Cerebellar cortex (tissue), 1 donor: ENCODE data around the gene PIH1D1.
"Not testable (repeated sequence)": the region's sequence is repeated elsewhere in the genome, so short reads cannot be mapped to it uniquely, and the experiment has no call there.

Experiments used
- DNase-seq: peaks from one replicate; pipeline ENCODE4 v3.0.0-alpha.2; 2015; ENCODE audit warnings: low spot score

Gene PIH1D1

GRCh38 chr19:49456326-49456725 is 4.7 kb upstream of the PIH1D1 start:
- no peak for DNase-seq

- DNase-seq, result no peak
These were observed 4.2 kb upstream of the PIH1D1 start for GRCh38 chr19:49455773-49456172.

- no peak for DNase-seq
These were observed 2.2 kb upstream of the PIH1D1 start for GRCh38 chr19:49453757-49454240.

GRCh38 chr19:49453013-49453756 is 1.6 kb upstream of the PIH1D1 start, which contains the start of gene ALDH16A1:
ALDH16A1 (plus strand) TSS chr19:49453225; CDS start chr19:49453332, 107 bp downstream.
- peak; percentile 99 for DNase-seq

DNA sequence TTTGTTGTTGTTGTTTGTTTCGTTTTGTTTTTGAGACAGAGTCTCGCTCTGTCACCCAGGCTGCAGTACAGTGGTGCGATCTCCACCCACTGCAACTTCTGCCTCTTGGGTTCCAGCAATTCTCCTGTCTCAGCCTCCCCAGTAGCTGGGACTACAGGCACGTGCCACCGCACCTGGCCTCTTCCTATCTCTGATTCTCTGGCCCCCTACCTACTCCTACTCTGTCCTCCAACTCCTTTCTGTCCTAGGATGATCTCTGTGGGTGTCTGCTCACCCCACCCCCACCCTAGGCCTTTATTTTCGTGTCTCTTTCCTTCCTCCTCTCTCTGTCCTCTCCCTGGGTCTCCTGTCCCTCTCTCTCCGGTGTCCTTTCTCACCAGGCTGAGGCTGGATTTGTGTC is 1.2 kb downstream of the PIH1D1 start:
- DNase-seq, result no peak

DNA sequence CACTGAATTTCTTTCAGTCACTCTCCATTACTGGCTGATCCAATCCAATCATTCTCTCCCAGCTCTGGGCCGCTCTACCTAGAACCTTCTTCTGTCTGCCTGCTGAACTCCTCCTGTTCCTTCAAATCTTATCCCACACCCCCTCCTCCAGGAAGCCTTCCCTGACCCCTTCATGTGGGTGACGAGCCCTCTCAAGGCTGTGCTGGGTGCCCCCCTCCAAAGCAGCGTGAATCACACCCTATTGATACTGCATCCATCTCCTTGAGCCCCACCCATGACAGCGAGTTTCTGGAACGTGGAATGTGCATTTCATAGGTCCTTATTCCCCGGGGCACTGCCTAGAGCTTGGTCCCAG is 3.2 kb downstream of the PIH1D1 start:
- no peak for DNase-seq

- no peak for DNase-seq
These were observed 3.9 kb downstream of the PIH1D1 start for GRCh38 chr19:49447485-49448431.

DNA sequence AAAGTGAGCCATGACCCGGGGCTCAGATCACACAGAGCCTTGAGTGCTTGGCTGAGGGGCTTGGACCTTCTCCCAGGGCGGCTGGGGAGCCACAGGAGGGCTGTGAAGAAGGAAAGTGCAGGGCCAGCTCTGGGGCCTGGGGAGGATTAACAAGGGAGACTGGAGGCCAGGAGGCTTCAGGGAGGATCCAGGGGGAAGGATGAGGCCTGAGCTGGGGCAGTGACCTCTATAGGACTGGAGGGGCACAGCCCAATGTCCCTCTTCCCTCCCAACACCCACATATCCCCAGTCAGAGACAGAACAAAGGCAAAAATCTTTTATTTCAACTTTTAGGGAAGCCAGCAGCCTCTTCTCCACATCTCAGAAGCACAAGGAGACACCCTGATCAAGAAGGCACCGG is 5.6 kb downstream of the PIH1D1 start:
- DNase-seq, result no peak

DNA sequence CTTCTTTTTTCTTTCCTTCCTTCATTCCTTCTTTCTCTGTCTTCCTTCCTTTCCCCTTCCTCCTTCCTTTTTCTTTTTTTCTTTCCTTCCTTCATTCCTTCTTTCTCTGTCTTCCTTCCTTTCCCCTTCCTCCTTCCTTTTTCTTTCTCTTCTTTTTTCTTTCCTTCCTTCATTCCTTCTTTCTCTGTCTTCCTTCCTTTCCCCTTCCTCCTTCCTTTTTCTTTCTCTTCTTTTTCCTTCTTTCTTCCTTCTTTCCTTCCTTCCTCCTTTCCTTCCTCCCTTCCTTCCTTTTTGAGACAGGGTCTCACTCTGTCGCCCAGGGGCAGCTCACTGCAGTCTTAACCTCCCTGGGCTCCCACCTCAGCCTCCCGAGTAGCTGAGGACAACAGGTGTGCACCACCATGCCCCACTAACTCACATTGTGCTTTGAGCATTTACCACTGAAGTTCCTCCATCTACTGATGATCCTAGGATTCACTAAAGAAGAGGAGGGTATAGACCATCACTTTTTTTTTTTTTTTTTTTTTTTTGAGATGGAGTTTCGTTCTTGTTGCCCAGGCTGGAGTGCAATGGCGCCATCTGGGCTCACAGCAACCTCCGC is 7.4 kb downstream of the PIH1D1 start:
- DNase-seq, result not testable (repeated sequence)

GRCh38 chr19:49443366-49444099 is 8.1 kb downstream of the PIH1D1 start:
- DNase-seq, result peak; percentile 99

- DNase-seq, result peak; percentile 88
These were observed 8.7 kb downstream of the PIH1D1 start for GRCh38 chr19:49442771-49443365.

DNA sequence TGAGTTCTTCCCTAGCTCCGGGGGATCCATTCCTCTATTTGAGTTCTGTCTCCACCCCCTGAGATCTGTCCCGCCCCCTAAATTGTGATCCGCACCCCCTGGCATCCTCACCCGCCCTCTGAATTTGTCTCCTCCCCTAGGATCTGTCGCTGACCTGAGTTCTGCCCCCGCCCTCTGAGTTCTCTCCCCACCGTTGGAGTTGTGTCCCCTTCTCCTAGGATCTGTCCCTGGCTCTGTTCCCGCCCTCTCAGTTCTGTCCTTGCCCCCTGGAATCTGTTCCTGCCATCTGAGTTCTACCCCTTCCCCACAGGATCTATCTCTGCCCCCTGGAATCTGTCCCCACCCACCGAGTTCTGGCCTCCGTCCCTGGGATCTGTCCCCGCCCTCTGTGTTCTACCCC is 9.3 kb downstream of the PIH1D1 start:
- DNase-seq, result peak; percentile 84

- DNase-seq, result peak; percentile 49
These were observed 9.7 kb downstream of the PIH1D1 start for GRCh38 chr19:49441960-49442350.

DNA sequence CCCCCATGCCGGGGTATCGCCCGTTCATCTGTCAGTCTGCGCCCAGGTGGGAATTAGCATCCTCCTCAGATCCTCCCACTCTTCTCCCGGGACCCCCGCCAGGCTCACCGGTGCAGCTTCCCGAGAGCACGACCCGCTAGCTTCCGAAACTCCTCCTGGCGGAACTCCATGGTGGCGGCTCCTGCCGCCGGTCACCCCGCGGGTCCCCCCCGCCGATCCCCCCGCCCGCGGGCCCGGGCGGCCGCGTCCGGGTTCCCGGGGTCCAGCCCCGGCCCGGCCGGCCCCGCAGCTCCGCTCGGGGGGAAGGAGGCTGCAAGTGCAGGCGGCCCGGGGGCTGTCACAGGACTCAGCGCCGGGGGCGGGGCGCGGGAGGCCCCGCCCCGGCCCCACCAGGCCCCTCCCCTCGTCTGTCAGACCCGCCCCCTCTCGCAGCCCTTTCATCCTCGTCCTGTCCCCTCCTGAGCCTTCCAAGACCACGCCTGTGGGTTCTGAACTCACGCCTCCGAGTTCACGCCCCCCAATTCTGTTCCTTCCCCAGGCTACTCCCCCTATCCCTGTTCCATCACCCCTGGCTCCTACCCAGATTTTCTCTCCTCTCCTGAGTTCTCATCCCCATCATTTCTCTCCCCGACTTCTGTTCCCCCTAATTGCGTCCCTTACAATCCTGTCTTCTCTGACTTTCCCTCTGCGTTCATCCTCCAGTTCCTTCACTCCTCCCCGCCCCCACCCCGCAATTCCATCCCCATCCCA is 10.2 kb downstream of the PIH1D1 start, which contains the start of gene SLC17A7:
TSS of gene SLC17A7 (minus strand) at position 318 of the 750 bp plus-strand sequence. CDS start at position 170, 148 bp downstream.
- DNase-seq, result peak; percentile 88

DNA sequence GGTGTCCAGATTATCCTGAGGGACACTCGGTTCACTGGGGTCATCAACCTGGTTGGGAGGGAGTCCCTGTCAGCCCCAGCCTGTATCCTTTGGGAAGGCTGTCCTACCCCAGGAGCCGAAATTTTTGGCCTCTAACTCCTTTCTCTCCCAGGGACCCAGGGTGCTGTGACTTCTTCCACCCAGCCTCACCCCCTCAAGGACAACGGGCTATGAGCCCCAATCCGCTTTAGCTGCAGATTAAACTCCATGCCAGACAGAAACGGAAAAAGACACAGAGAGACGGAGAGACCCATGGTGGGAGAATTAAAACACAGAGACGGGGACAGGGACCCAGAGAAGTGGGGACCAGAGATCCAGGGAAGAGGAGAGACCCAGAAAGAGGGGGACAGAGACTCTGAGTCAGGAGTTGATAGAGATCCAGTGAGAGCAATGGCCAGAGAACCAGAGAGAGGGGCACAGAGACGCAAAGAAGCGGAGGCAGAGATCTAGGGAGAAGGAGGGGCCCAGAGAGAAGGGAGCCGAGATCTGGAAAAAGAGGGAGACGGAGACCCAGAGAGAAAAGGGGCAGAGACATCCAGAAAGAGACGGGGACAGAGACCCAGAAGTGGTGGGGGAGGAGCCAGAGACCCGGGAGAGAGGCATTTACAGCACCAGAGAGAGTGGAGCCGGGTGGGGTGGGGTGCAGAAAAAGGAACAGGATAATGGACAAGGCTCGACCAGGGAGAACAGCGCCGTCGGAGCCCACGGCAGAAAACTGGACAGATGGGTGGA is 11.0 kb downstream of the PIH1D1 start:
- peak; percentile 58 for DNase-seq

- DNase-seq, result no peak
These were observed 11.8 kb downstream of the PIH1D1 start for GRCh38 chr19:49439836-49440235.

DNA sequence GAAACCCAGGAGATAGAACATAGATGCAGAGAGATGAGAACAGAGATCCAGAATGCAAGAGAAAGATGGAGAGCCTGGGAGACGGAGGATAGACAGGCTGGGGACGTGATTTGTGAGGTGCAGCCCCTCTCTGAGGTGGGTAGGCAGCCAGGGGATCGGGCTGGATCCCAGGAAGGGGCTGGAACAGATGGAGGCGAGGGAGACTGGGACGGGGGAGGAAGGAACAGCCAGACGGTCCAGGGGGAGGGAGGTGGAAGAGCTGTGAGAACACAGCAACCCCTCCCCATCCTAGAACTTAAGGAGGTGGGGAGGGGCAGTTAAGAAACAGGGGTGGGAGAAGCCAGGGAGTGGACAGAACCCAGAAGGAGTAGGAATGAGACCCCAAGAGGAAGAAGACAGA is 13.4 kb downstream of the PIH1D1 start:
- peak; percentile 68 for DNase-seq

GRCh38 chr19:49437231-49437630 is 14.4 kb downstream of the PIH1D1 start:
- peak; percentile 92 for DNase-seq

DNA sequence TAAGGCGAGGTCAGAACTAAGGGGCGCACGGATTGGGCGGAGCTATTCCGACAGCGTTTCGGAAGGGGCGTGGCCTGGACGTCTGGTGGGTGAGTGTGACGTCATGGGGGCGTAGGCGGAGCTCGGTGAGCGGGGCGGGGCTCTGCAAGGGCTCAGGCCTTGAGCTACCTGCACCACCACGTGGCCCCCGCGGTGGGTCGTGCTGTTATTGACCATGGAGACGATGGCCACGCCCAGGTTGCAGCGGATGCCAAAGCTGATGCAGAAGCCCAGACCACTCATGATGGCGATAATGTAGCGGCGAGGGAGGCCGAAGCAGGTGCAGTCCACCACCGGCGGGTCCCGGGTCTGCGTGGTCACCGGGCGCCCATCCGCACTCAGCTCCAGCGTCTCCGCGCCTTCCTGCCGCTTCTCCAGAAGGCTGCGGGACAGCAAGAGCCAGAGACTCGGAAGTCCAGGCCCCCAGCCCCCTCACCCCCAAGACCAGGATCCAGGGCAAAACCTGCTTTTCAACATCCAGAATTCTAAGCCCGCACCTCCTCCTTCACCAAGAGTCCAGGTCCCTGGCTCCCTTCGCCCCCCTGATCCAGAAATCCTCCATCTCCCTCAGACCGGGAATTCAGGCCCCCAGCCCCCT is 15.1 kb downstream of the PIH1D1 start:
- peak; percentile 62 for DNase-seq
